ENCODE results near the gene RNLS.

RNLS gene

DNA sequence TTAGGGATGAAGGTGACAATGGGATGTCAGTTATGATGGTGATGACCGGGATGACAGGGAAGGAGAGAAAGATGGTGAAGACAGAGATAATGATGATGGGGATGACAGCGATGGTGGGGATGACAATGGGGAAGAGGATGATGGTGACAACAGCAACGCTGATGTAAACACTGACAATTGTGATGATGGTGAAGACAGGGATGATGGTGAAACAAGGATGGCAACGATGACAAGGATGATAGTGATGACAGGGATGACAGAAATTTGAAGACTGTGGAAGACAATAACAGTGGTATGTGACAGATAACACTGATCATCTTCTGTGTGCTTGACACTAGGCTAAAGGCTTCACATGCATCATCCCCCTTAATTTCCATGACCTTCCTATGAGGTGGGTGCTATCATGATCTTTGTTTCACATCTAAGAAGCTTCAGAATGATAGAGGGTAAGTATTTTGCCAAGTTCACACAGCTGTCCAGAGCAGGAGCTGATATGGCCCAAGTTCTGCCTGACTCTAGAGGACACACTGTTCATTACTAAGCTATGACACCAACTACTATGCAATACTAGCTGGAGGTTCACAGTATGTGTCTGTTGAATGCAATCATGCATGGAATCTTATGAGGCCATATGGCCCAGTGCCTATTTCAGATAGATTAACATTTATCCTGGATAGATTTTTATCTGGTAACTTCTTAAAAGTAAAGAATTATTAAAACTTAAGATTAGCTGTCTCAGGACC is 105.6 kb downstream of the RNLS start:
- no peak for DNase-seq (ENCODE audit: low read depth in 2 of 2)

DNA sequence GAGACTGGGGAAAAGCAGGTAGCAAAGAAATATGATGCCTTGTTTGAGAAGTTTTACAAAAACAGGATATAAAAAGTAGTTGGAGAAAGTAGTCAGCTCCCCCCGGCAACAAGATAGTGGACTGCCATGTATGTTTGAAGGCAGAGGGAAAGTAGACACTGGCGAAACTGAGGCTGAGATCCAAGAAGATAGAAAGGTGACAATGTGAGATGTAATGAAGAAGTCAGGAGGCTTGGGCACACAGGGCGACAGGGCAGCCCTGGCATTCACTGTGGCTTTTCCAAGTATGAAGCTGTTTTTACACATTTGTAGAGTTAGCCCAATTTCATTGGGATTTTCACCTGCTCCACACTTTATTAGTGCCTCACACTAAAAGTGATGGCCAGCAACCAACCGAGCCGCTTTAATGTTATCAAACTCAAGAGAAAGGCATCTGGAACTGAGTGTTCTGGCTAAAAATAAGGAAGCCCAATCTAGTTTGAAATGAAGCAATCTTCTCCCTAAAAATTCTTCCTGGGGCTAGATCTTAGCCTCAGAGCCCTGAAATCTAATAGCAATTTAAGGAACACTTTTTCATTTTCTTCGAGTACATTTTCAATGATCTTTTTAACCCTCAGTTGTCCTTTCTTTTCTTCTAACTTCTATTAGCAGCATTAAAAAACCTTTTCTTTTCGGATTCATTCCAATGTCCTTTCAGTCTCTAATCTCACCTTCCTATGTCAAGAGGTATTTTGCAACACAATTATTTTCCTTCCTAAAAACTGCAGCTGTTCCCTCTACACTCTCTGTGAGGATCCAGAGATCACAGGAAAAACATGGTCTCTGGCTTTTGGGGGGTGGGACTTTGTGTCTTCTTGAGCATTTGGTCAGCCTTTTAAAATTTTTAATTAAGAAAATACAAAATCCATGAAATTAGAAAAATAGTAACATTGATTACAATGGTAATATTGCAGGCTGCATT is 108.0 kb downstream of the RNLS start:
- no peak for DNase-seq (ENCODE audit: low read depth in 2 of 2)

DNA sequence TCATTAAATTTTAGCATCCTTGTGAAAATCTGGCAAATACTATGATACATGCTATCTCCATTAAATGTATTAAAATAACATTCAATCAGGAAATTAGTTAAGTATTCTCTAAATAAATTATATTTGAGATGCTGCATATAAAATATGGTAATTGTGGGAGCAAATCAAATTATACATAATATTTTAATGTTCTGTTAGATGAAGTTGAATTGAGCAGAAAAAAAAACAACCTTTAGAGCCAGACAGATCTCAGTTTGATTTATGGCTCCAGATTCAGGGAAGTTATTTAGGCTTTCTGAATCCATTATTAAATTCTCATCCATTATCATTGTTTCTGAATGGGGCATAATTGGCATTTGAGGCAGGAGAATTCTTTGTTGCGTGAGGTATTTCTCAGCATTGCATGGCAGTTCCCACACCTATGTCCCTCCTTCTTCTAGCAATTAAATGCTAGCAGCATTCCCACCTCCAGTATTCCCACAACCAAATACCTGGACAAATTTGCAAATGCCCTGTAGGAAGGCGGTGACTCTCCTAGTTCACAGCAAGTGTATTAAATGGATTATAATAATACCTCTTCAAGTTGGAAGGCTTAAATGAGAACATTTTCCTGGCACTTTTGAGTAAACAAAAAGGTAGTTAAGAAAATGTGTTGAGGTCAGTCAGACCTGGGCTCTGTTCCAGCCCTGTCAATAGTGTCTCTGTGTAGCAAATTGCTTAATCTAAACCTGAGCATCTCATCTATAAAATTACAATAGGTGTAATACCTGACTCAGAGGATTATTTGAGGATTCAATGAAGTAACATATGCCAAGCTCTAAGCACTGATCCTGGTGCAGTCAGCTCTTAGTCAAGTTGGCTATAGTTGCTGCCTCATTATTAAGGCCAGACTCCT is 108.9 kb downstream of the RNLS start:
- DNase-seq (ENCODE audit: low read depth in 2 of 2): no peak

DNA sequence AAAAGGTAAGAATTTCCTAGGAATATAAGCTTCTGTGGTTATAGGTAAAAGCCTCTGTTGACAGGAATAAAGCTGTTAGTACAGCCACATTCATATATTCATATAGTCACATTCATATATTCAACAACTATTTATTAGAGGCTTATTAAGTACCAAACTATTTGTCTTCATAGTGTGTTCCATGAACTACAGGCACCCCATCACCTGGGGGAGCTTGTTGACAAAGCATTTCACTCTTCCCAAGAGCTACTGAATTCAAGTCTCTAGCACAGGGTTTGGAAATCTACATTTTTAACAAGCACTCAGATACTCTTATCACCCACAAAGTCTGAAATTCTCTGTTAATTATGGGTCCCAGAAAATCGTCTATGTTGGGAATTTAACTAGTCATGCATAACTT is 110.6 kb downstream of the RNLS start:
- DNase-seq (ENCODE audit: low read depth in 2 of 2): no peak

DNA sequence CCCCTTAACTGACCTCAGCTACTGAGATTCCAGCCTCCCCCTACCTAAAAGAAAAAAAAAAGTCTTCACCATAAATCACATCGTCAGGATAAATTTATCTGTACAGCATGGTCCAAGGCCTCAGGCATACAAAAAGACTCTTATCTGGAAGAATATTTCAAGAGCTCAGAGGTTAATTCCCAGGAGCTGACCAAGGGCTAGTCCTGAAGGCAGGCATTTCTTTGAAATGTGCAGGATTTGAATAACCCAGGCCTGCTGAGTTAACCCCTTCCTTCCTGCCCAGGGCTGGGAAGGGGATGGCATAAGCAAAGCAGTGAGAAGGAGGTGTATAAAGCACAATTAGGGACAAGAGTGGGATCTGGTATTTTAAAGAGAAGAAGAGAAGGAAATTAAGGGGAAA is 111.2 kb downstream of the RNLS start:
- no peak for DNase-seq (ENCODE audit: low read depth in 2 of 2)

DNA sequence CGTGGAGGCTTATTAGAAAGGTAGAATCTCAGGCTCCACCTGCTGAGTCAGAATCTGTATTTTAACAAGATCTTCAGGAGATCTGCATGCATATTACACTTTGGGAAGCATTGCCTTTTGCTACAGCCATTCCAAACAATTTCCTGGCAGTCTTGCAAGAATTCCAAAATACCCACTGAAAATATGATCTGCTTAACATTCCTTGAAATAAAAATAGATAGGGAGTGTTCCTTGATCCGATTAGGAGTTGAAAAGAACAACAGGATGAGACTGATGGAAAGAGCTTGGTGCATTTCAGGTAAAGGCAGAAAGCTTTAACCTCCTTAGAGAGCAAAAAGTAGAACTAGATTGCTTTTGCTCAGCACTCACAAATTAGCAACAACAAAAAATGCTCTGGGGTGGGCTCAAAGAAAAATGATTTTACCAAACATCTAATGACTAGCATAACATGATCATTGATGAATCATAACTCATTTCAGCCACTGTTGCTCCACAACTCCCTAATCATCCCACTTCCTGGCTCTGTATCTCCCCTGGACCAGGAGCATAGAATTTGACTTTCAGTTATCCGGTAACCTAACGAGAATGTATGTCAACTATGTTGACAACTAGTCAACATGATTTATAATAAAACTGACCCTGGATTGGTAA is 115.2 kb downstream of the RNLS start:
- no peak for DNase-seq (ENCODE audit: low read depth in 2 of 2)

DNA sequence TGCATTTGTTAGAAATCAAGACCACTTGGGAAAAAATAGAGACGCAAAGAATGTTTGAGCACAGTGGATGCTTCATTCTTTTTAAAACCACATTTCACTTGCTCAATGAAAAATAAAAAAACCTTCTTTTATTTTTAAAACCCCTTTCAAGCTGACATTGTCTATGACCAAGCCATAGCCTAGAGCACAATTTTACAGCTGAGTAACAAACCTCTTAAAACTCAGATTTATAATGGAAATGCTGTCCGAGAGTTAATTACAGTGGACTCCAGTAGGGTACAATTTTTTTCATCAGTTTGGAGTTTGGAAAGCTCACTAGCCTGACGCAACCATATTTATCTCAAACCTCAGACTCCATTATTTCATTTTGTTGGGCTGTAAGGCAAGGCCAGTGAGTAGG is 116.3 kb downstream of the RNLS start:
- DNase-seq (ENCODE audit: low read depth in 2 of 2): no peak

DNA sequence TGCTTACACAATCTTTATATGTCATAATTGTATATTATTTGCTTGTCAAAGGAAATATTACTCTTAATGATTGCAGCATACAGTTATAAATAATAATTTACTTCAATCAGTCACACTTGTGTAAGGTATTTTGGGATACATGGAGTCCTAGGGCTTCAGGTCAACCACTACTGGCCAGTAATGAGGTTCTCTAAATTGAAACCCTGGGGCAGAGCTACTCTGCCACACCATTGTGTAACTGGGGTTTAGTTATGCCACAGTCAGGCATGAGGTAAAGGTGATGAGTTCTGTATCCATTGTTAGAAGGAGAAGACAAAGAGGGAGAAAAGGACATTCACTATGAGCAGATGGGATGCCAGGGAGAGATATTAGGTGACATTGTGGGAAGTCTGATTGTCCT is 117.4 kb downstream of the RNLS start:
- DNase-seq (ENCODE audit: low read depth in 2 of 2): no peak

DNA sequence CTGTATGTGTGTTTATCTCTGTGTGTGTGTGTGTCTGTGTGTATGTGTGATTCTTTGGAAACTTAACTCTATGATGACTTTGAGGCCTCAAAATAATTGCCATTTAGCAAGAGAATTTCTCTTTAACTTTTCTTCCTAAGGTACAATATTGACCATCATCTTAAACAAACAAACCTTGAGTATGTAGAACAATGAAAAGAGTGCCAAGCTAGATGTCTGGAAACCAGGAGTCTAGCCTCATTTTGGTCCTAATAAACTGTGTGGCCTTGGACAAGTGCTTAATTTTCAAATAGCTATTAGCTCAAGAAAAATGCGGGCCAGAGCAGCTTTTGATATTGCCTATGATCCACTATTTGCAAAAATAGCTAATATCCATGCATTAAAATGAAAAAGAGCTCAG is 119.3 kb downstream of the RNLS start:
- DNase-seq (ENCODE audit: low read depth in 2 of 2): no peak

DNA sequence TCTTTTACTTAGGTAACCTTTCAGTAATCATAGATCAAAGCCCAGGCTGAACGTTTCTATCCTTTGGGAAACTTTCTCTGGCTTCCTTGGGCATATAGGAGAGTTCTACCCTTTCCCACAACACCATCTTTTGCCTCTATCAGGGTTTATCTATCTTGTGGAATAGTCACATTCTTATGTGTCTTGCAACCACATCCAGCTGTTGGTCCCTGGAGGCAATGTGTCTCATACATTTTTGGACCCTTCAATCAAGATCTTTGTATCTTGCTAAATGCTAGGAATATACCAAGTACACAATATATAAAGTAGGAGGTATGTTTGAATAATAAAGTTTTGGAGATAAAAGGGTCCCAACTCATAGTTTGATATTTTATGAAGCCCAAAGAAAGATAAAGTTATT is 121.7 kb downstream of the RNLS start:
- no peak for DNase-seq (ENCODE audit: low read depth in 2 of 2)

DNA sequence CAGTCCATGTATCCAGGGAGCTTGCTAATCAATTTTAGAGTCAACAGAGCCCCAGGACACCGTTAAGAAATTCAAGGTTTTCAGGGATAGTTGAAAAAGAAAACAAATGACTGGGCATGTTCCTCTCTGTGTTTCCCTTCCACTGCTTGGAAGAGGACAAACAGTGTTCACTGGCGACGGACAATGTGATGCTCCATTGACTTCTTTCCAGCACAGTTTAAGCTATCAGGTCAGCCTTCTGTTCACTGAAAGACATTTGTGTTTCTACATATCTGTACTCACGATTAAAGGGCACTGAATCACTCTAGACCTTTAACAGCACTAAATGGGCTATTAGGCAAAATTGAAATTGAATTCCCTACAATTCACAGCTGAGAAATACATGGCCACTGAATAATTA is 123.6 kb downstream of the RNLS start:
- DNase-seq (ENCODE audit: low read depth in 2 of 2): no peak

DNA sequence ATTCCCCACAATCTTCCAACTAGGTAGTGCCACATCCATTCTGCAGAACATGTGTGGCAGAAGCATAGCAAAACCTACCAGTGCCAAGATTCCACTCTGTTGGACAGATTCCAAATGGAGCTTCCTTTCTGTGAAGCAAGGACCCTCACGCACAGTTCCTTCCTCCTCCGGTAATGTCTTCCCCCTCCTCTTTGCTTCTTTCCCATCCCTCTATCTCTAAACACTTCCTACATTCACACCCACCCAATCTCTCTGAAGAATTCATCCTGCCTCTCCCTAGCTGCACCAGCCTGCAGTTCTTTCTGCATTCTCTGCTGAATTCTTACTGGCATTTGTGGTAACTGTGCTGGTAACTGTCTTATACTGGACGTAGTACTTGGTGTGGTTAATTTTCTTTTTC is 124.9 kb downstream of the RNLS start:
- DNase-seq (ENCODE audit: low read depth in 2 of 2): no peak

DNA sequence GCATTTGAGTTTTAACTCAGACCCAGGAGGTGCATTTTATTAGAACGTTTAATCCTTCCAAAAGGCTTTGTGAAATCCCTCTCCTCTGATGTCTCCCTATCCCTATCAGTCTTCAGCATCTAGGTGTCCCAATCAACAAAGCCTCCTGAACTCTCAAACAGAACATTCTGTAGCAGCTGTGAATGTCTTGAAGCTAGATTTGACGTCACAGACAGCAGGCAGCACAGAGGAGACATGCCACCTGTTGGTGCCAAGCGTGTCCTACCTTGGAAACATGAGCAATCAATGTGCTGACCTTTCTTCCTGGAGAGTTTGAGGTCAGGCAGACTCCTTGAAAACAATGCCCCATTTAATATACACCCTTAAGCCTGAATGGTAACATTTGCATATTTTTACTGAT is 125.5 kb downstream of the RNLS start:
- no peak for DNase-seq (ENCODE audit: low read depth in 2 of 2)

DNA sequence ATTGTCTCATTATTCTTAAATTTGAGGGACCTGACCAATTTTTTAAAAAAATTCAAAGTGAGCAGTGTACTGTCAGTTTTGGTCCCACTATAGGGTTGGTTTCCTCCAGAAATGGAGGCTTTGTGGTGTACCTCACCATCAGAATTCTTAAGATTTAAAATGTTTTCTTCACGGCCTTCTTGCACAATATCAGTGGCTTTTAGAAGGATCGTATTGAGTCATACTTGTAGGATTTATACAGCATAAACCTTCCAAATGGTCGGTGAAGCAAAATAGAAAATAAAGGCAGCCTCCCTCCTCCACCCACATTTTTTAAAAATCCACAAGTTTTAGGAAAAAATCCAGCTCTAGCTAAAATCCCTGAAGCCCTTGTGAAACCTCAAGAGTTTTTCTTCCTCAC is 126.4 kb downstream of the RNLS start:
- no peak for DNase-seq (ENCODE audit: low read depth in 2 of 2)

DNA sequence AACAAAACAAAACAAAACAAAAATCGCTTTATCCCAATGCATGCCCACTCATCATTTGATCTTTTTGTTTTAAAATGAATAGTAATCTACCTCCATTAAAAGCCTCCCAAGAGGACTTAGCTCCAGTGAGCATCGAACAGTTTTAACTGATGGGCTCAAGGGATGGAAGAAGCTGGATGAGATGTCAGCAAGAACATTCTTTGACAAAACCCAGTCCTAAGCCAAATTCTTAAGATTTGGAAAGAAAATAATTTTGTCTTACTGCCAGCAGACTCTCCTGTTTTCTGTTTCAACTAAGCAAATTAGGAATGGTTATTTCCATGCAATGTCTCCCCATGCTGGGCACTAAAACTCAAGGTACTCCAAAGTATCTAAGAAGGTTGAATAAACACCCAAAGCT is 127.3 kb downstream of the RNLS start:
- DNase-seq (ENCODE audit: low read depth in 2 of 2): no peak

DNA sequence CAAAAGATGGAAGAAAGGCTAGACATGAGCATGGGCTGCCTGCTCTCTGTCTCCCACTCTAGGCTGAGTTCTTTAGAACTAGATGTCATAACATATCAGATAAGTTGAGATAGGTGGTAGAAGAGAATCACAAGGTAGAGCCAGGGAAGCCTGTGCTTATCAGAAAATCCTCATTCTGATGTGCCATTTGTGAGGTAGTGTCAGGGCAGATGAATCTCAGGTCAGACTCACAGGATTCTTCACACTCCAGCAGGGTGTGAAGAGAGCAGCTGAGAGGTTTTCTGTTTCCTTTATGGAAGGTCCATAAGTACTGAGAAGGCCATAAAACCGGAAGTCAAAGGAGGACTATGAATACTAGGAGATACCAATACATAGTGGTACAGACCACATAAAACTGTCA is 132.9 kb downstream of the RNLS start:
- no peak for DNase-seq (ENCODE audit: low read depth in 2 of 2)

DNA sequence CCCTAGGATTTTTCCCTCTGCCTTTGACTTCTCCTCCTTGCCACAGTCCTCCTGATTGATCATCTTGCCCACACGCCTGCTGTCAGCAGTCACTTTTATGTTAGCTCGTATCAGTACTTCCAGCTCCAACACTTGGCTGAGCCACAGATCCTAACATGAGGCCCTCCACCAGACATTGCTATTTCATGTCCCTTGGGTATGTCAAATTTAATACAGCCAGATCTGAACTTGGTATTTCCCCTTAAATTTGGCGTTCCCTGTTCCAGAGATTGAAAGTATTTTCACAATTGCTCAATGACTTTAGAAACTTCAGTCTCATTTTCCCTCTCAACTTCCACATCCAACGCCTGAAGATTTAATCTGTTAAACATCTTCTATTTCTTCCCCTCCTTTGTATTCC is 140.4 kb downstream of the RNLS start:
- DNase-seq (ENCODE audit: low read depth in 2 of 2): no peak

DNA sequence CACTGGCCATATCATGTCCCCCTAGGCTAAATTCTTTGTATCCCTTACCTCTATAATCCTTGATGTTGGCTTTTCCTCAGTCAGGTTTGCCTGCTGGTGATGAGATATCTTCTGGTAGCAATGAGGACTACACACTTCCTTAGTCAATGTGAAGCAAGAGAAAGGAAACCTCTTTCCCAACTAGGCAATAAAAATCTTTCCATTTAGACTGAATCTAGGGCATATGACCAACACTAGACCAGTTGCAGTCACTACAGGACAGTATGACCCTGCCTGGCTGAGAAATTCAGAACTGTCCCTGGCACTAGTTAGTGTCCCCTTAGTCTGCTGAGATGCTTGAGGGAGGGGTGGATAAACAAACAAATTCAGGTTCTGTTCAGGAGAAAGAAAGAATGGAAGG is 142.6 kb downstream of the RNLS start:
- DNase-seq (ENCODE audit: low read depth in 2 of 2): no peak

DNA sequence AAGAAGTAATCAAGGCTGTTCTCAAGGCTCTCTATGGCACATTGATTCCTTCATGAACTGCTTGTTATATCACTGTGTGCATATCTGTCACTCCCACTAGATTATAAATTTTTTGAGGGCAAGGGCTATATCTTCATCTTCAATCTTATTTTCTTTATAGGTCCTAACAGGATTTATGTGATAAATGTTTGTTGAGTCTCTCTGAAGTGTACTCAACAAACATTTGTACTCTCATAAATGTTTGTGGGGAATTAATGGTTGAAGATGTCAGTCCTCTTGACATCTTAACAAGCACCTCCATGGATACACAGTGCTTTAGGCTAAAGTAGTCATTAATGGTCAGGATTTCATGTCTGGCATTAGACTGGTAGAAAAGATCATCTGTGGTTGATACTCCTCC is 143.2 kb downstream of the RNLS start:
- DNase-seq (ENCODE audit: low read depth in 2 of 2): no peak

DNA sequence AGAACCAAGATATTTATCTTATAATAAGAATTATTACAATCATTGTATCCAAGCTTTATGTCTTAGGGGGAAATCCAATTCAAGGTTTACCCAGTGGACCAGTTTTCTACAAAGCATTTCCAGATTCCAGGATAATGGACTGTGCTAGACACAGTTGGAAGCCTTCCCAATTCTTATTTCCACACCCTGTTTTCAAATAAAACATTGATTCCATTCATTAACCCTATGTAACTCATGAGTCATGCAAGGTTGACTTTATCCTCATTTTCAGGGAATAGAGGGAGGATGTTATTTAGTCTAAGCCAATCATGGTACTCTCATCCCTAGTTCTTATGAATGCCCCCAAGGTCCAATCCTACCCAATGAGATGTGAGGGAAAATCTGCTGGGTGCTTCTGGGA is 145.7 kb downstream of the RNLS start:
- no peak for DNase-seq (ENCODE audit: low read depth in 2 of 2)

DNA sequence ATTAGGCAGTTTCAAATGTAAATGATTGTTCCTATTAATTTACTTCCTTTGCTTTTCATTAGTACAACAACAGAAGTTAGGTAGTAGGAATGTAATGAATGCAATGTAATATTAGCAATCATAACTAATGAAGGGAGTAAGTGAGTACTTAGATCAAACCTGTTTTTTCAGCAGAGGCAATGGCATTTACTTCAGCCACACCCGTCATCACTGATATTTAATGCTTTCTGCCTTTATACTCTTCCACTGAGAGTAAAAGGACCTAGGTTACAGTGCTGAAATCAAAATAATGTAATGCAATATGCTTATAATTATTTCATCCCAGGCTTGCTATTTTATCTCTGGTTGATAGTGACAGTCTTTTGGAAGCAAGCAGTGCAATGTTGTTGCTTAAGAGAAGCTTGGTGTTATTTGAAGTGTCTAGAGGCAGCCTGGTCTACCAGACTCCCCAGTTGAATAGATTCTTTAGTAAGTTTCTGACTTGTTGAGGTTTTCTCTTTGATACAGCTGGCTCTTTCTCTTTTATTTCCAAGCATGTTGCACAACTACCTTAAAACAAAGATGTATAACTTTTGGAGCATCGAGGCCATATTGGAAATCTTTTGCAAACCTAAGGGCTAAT is 149.4 kb downstream of the RNLS start:
- DNase-seq (ENCODE audit: low read depth in 2 of 2): no peak

Data from stimulated activated CD4-positive, alpha-beta T cell treated with anti-CD3 and anti-CD28 coated beads, Interleukin-1b, Interleukin-23, amount 100 ng/mL, for 1 hour (primary cell).